ENCODE results near the gene PIGL.

DNA sequence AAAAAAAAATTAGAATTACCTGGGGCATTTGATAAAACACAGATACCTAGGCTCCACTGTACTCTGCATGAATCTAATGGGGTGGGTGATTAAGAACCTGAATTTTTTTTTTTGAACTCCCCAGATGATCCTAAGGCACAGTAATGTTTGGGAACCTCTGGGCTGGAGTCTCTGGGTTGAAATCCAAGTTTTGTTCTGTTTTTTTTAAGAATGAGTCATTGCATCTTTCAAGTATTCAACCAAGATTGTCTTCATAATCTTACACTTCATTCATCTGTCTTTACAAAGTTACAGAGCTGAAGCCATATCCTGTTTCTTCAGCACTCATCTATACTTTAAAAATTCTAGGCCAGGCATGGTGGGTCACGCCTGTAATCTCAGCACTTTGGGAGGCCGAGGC lies 52.6 kb downstream of the PIGL start:
- TF ChIP-seq CTCF (conservative IDR thresholded peaks at IDR 0.05) = no peak
- TF ChIP-seq EZH2 (IDR thresholded peaks at IDR 0.05; ENCODE audit: low read depth) = no peak

All from PC-9 (cell line).